ENCODE results near the gene PRCD. TPM values are rescaled to one million over a fixed set of nuclear protein-coding genes. Genes with fewer than 3 reads are reported as not detected.

PRCD gene
- total RNA-seq, 5 donors from 2014 or later (not counting 1 experiment from before 2014, with no cell fraction given): 0.66 to 1.3 (median 0.92) TPM

Other genes with a start within 250 kb of the PRCD start
- 1 to 10 TPM; 3.0 to 4.3 (median 3.4) TPM for gene QRICH2, start 231.8 kb upstream of the PRCD start, total RNA-seq
- 10 to 100 TPM; 27.5 to 47.0 (median 40.0) TPM for gene PRPSAP1, start 186.1 kb upstream of the PRCD start, total RNA-seq
- 1 to 10 TPM in 3 of 5 donors, under 1 TPM in 2; 0.70 to 1.6 (median 1.3) TPM for gene SPHK1, start 155.4 kb upstream of the PRCD start, total RNA-seq
- gene UBE2O, start 86.9 kb upstream of the PRCD start, total RNA-seq: 10 to 100 TPM; 33.9 to 57.8 (median 47.5) TPM
- gene AANAT, start 72.4 kb upstream of the PRCD start, total RNA-seq: not detected
- gene RHBDF2, start 38.6 kb upstream of the PRCD start, total RNA-seq: 10 to 100 TPM; 35.2 to 99.0 (median 74.0) TPM
- gene CYGB, start 2.3 kb upstream of the PRCD start, total RNA-seq: under 1 TPM; 0.20 to 0.76 (median 0.65) TPM
- 1 to 10 TPM in 3 of 5 donors, under 1 TPM in 2; 0.55 to 4.7 (median 2.1) TPM for gene ST6GALNAC2, start 45.8 kb downstream of the PRCD start, total RNA-seq
- 10 to 100 TPM in 1 of 5 donors, 1 to 10 TPM in 4; 2.6 to 20.5 (median 6.6) TPM for gene ST6GALNAC1, start 103.7 kb downstream of the PRCD start, total RNA-seq
- 10 to 100 TPM in 3 of 5 donors, 1 to 10 TPM in 2; 5.9 to 14.7 (median 13.5) TPM for gene MXRA7, start 170.9 kb downstream of the PRCD start, total RNA-seq
- gene JMJD6, start 186.6 kb downstream of the PRCD start, total RNA-seq: 100 to 1,000 TPM in 1 of 5 donors, 10 to 100 TPM in 4; 48.7 to 155 (median 56.6) TPM
- 10 to 100 TPM; 46.9 to 70.1 (median 60.0) TPM for gene METTL23, start 186.8 kb downstream of the PRCD start, total RNA-seq
- 100 to 1,000 TPM; 349 to 413 (median 382) TPM for gene SRSF2, start 197.3 kb downstream of the PRCD start, total RNA-seq
- 10 to 100 TPM; 30.5 to 41.5 (median 34.6) TPM for gene MFSD11, start 198.1 kb downstream of the PRCD start, total RNA-seq

All from T-cell (primary cell).